ENCODE data around the gene AUNIP.

GRCh38 chr1:25871086-25871703 lies 11.9 kb upstream of the AUNIP start:
- no peak for TF ChIP-seq POLR2A (IDR thresholded peaks at IDR 0.05)
- no peak for TF ChIP-seq CTCF (IDR thresholded peaks at IDR 0.05)
- no peak for TF ChIP-seq EP300 (IDR thresholded peaks at IDR 0.05)
